HG02642 (cell line): Measurements from ENCODE around the gene NOTCH2.
"Not testable (repeated sequence)": the region's sequence is repeated elsewhere in the genome, so short reads cannot be mapped to it uniquely, and the experiment has no call there.

ENCODE experiments used
- ATAC-seq: cut with Tn5 transposase; IDR thresholded peaks from one replicate; pipeline ENCODE4 v1.9.1; 2021; ENCODE audit warnings: mild to moderate bottlenecking; ENCODE audit not compliant: unreplicated experiment, poor library complexity

NOTCH2 gene

GRCh38 chr1:120069067-120069919 lies at the start of gene NOTCH2:
TSS of gene NOTCH2 (minus strand) at chr1:120069662. CDS start at chr1:120069406, 256 bp downstream.
- ATAC-seq, result peak; percentile 66

DNA sequence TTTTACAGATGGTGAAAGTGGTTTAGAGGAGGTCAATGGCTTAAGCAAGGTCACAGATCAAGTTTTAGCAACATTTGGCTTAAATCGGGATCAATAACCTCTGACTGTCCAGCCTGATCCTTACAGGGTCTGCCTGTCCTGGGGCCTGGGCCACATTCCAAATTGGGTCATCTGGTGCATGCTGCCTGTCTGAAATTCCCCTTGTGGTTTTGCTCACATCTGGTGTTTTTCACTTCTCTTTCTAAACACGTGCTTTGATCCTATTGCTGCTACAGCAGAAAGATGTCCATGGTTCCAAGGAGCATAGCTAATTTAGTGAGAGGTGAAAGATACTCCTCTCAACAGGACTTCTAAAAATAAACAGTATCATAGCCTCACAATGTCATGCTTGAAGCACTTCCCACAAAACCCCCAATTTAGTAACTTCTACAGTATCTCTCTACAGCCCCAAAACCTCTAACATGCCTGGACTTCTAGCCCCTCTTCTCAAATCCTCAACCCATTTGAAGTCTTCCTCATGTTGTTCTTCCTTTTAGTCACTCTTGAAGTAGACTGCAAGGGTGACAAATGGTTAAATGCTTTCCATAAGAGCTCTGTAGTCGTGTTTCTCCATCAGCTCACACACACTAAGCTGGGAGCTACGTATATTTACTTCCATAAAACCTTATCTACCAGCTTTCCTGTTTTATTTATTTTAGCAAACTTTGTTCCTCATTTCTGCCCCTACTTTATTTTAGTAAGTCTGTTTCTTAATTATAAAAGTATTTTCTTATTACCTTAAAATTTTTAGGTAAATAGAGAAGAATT lies 48.1 kb upstream of the NOTCH2 start:
- peak; percentile 76 for ATAC-seq

DNA sequence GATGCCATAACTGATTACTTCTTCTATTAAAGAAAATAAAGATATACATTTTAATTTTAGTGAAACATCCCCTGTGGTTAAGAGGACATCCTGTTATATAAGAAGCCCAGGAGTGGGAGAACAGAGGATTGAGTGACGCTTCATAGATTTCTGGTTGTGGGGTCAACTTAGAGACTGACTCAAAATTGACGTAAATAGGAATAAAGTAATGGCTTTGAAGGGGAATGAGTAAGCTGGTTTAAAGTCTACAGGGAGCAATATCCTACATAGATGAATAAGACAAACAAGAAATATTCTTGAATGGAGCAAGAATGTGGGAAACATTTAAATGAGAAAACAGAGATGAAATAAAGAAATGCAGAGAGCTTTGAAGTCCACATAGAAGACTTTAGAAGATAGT lies 46.6 kb upstream of the NOTCH2 start:
- ATAC-seq, result not testable (repeated sequence)

DNA sequence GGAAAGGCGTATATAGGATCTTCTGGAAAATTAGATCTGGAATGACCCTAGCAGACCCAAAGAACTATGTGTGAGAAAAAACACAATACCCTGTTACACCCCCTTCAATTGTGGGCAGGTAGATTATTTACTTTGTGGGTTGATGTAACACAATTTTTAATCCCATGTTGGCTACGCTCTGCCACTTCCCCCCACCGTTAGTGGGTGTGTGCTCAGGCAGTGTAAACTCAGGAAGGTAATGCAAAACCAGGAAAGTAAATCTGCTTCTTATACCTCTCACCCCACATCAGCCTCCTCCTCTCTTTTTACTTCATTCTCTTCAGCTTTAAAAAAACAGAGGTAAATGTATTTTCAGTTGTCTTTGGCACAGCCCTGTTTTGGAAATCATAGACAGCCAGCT lies 43.7 kb upstream of the NOTCH2 start:
- ATAC-seq, result not testable (repeated sequence)

DNA sequence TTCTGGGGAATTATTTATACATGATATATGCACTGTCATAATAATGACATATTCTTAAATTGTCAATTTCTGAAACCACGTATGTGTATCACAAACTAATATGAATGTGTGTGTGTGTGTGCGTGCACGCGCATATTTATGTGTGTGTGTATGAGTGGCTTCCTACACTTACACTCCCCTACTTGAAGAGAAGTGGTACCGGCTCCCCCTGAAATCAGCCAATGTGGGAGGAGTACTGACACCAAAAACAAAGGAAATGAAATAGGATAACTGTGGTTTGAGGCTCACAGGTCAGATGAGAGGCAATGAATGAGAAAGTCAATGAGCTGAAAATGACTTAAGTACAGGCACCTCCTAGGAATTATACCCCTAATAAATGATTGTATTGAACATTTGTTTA lies 42.8 kb upstream of the NOTCH2 start:
- not testable (repeated sequence) for ATAC-seq

- ATAC-seq, result not testable (repeated sequence)
Observed at GRCh38 chr1:120111771-120112170, 42.3 kb upstream of the NOTCH2 start.

GRCh38 chr1:120111008-120111407 lies 41.5 kb upstream of the NOTCH2 start:
- not testable (repeated sequence) for ATAC-seq

DNA sequence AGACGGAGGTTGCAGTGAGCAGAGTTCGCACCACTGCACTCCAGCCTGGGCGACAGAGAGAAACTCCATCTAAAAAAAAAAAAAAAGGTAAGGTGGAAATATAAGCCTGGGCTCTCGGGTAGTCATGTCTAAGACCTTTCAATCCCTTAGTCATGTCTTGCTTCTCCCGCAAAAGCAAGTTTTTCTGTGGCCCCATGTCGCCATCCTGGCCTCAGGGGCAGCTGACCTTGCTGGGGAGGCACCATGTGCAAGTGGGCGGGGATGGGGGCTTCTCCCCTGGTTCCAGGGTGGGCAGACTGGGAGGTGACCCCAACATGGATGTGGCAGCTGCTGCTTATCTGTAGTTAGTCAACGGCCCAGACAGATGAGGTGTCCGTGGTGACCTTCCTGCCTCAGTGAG lies 40.2 kb upstream of the NOTCH2 start:
- not testable (repeated sequence) for ATAC-seq

GRCh38 chr1:120109180-120109579 lies 39.7 kb upstream of the NOTCH2 start:
- ATAC-seq, result not testable (repeated sequence)

DNA sequence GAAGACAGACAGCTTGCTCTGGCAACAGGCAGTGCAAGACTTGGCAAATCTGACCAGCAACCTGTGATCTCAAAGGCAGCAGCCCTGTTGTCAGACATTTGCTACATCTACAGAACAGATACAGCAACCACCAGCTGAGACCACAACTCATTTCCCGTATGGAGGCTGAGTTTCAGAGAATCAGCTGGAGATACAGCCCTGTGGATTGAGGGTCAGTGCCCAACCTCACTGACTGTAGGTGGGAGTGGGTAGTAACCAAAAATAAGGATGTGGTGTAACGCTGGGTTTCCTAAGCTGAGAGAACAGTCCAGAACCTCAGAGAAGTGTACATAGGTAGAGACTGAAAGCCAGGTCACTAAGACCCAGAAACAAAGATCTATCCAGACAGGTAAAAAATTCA lies 35.8 kb upstream of the NOTCH2 start:
- ATAC-seq, result not testable (repeated sequence)

DNA sequence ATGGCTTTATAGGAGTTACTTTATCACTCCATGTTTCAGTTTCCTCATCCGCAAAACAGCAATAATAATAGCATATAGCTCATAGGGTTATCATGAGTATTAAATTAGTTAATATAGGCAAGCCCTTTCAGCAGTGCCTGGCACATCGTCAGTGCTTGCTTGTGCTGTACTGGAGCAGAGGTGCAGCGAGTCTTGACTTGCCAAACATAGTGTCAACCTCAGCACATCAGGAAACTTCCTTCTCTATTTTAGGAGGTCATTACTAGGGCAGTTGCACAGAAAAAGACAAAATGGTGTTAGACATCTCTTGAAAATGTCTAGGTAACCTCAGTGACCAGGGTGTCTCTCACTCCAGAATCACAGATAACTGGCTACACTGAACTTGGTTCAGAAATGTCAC lies 34.3 kb upstream of the NOTCH2 start:
- ATAC-seq, result not testable (repeated sequence)

GRCh38 chr1:120101593-120101992 lies 32.1 kb upstream of the NOTCH2 start:
- not testable (repeated sequence) for ATAC-seq

DNA sequence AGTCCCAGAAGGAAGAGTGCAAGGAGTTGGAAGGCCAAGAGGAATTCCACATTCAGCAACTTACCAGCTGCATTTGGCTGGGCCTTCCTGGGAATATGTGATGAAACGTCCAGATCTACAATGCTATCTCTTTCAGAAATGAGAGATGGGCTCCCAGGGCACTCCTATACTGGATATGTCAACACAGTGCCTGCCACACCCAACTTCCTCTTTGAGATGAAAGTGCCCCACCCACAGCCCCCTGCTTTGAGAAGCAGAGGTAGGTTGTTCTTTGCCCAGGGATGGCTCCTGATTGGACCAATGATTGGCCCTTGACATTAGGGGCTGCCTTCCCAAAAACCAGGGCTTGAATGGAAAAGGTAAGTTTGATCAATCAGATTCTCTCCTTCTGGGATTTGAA lies 31.1 kb upstream of the NOTCH2 start:
- not testable (repeated sequence) for ATAC-seq

- ATAC-seq, result not testable (repeated sequence)
Observed at GRCh38 chr1:120098986-120099759, 29.7 kb upstream of the NOTCH2 start.

DNA sequence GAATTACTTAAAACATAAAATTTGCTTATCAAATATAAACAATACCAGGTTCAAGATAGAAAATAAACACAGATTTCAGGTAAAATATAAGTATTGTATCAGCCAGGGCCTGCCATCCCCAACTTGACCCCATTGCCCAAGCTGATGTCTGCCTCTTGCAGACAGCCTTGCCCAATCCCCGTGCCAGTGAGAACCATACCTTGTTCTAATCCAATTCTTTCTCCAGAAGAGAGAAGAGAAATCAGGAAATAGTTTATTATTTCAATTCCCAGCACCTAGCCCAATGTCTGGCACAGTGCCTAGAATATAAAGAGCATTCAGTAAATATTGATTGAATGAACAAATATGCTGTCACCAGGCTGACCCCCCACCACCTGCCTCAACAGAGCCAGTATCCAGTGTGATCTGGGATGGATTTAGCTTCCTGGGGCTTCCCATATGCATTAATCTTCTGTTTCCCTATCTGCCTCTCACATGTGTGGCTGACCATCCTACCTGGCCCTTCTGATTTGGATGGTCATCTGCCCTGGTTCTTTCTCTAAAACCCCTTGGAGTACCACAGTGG lies 27.6 kb upstream of the NOTCH2 start:
- ATAC-seq, result not testable (repeated sequence)

DNA sequence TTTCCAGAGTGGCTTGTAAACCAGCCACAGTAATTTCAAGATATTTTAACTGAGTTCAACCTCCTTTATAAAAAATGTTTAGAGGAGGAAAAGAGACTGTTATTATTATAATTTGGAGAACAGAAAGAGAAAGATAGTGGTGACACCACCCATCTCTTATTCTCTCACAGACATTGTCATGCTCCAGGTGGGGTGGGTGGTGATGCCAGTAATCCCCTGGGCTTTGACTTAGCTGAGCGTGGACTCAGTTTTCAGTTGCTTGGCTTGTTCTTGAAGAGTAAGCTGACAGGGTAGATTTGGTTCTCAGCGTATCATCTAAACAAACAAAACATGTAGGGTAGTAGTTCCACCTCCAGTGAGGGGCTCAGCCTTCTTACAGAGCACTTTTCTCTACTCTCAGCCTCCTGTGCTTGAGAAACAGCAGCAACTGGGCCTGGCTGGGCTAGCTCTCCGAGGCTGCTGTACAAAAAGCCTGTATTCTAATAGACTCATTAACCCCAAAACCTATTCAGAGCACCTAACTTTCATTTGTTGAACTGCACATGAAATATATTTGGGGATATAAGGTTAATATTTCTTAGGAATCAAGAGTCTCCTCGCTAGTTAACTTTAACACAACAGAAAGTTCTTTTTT lies 24.2 kb upstream of the NOTCH2 start:
- not testable (repeated sequence) for ATAC-seq

- ATAC-seq, result not testable (repeated sequence)
Observed at GRCh38 chr1:120092232-120093218, 23.1 kb upstream of the NOTCH2 start.

DNA sequence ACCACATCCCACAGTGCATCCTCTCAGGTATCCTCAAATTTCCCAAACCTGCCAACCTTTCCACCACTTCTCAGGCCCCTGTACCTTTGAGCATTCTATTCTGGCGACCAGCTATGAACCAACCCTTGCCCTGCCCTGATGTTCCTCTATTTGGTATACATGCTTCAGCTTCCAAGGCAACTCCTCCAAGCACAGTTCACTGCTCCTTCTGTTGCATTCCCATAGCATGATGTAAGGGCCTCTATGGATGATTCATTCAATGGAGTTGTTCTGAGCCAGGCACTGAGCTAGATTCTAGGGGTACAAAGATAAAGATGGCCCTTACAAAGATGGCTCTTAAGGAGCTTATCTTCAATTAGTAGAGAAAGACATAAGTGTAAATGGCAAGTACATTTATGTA lies 21.4 kb upstream of the NOTCH2 start:
- not testable (repeated sequence) for ATAC-seq
